HL-60 (cell line): ENCODE data around the gene GJB5.

Experiments
- CTCF ChIP-seq: IDR thresholded peaks from one replicate; pipeline ENCODE4 v1.5.1; 2011; ENCODE audit warnings: low read length, control low read depth, inconsistent platforms; ENCODE audit not compliant: insufficient read depth
- GABPA ChIP-seq: IDR thresholded peaks from 2 replicates; pipeline ENCODE4 v1.6.1; 2012; ENCODE audit warnings: low read depth
- POLR2AphosphoS5 ChIP-seq: IDR thresholded peaks from 2 replicates; pipeline ENCODE4 v1.6.1; 2012; ENCODE audit warnings: low read depth
- REST ChIP-seq: IDR thresholded peaks from 2 replicates; pipeline ENCODE4 v1.6.1; 2012; ENCODE audit warnings: low read depth; ENCODE audit not compliant: insufficient replicate concordance
- SPI1 ChIP-seq: IDR thresholded peaks from 2 replicates; pipeline ENCODE4 v1.6.1; 2012; ENCODE audit warnings: low read depth, mild to moderate bottlenecking, borderline replicate concordance

- TF ChIP-seq CTCF (no peak), REST (no peak), GABPA (no peak), POLR2AphosphoS5 (no peak), SPI1 (no peak)
Observed at GRCh38 chr1:34795916-34796315, 41.1 kb downstream of the GJB5 start.
